LNCaP clone FGC (cell line): Measurements from ENCODE around the gene GMNC.

Experiments used
- DNase-seq: peaks from one replicate; pipeline ENCODE4 v3.0.0-alpha.2; 2011; ENCODE audit warnings: low read depth
- H3K4me3 ChIP-seq: 2 replicates; pipeline ENCODE4 v1.5.1; 2011; ENCODE audit warnings: mild to moderate bottlenecking, low read depth, low read length, control low read depth
- TF ChIP-seq, protein P1 (sequence below): IDR thresholded peaks from 2 replicates; pipeline ENCODE4 v1.5.1; 2012; ENCODE audit warnings: mild to moderate bottlenecking; ENCODE audit not compliant: control insufficient read depth, insufficient read depth; ENCODE audit errors: extremely low read depth

Gene GMNC

DNA sequence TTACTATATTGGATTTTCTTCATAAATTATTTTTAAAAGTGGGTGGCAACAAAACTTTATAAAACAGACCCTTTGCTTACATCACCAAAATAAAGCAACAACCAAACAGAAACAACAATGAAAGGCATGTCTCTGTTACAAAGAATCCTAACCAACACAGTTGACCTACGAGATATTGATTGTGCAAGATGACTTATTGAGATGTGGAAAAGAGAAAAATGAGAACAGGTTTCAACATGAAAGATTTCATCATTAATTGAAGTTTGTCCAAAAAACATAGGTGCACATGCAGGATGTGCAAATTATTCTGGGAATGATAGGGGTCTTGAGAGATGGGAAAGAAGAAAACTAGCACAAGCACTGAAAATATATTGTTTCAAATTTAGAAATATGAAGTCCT is 9.0 kb downstream of the GMNC start:
- TF ChIP-seq, protein P1, sequence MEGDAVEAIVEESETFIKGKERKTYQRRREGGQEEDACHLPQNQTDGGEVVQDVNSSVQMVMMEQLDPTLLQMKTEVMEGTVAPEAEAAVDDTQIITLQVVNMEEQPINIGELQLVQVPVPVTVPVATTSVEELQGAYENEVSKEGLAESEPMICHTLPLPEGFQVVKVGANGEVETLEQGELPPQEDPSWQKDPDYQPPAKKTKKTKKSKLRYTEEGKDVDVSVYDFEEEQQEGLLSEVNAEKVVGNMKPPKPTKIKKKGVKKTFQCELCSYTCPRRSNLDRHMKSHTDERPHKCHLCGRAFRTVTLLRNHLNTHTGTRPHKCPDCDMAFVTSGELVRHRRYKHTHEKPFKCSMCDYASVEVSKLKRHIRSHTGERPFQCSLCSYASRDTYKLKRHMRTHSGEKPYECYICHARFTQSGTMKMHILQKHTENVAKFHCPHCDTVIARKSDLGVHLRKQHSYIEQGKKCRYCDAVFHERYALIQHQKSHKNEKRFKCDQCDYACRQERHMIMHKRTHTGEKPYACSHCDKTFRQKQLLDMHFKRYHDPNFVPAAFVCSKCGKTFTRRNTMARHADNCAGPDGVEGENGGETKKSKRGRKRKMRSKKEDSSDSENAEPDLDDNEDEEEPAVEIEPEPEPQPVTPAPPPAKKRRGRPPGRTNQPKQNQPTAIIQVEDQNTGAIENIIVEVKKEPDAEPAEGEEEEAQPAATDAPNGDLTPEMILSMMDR = no peak
- no peak overlapping the region for H3K4me3 ChIP-seq
- no peak for DNase-seq

DNA sequence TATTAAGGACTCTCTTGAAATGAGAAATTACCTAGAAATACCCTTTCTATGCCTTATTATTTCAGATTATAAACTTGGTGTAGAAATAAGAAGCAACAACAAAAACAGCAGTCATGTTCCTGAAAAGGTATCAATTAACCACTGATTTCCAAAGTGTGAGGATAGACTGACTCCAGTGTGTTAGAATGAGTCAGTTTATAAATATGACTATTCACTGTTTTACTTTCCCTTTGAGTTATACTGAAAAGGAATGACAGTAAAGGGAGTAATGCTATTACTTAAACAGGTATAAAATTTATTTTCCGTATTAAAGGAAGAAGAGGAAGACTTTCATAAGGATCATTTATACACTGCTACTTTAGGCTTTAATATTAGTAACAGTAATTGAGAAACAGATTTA is 12.9 kb downstream of the GMNC start:
- TF ChIP-seq, protein P1 = no peak
- H3K4me3 ChIP-seq = no peak overlapping the region
- no peak for DNase-seq

DNA sequence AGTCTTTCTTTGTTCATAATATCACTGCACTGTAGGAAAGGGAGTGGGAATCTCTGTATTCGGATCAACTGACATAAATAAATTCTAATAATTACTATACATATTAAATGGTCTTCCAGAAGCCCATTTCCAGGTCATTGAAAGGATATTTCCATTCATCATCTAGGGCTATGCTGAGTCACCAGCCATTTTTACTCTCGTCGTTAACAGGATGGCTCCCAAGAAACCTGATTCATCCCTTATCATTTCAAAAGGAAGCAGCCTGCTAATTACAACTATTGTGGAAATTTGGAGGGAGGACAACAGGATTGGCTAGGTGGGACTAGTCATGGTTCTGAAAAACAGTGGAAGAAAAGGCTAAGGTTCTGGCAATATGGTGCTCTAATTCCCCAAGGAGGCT is 13.6 kb downstream of the GMNC start:
- TF ChIP-seq, protein P1 = no peak
- no peak overlapping the region for H3K4me3 ChIP-seq
- DNase-seq = no peak

DNA sequence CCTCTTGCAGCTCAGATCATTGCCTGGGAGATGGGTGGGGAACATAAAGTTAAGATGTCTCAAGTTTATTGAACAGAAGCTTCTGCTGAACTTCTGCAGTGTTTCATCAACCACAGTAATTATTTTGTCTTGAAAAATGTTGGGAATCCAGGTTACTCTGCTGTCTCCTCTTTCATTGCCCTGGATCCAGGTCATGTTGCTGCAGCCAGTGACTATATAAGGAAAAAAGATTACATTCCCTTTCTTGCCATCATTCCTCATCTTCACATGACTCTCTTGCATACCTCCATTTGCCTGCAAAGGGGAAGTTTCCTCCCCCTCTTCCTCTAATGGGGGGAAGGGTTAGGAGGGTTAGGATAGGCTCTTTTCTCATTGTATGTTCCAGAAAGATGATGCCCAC is 15.1 kb downstream of the GMNC start:
- no peak for DNase-seq
- no peak overlapping the region for H3K4me3 ChIP-seq
- TF ChIP-seq, protein P1 = no peak

DNA sequence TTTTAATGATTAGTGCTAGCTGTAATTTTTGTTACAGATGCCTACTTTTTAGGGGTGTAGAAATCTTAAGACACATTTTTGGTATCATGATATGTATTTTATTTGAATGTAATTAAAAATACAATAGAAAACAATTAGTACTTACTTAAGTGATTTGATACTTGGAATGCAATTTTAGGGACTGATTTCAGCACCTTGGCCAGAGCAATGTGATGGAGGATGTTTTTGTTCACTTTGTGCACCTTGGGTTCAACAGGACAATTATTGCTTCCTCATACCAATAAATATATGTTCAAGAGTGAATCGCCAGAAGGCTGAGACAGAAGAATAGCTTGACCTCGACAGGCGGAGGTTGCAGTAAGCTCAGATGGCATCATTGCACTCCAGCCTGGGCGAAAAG is 22.3 kb downstream of the GMNC start:
- TF ChIP-seq, protein P1 = no peak
- no peak for DNase-seq
- H3K4me3 ChIP-seq = no peak overlapping the region

DNA sequence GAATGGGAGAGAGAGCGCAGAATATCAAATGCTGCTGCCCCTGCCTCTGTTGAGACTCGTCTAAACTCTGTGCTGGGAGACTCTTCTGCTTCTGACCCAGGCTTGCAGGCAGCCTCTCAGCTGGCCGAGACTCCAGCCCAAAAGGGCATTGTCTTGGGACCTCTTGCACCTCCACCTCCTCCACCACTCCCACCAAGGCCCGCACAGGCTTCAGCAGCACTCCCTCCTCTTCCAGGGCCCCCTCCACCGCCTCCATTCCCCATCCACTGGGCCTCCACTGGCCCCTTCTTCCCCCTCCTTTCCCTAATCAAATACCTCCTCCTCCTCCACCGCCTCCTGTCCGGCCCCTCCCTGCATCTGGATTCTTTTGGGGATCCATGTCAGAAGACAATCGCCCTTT is 31.3 kb downstream of the GMNC start:
- no peak overlapping the region for H3K4me3 ChIP-seq
- TF ChIP-seq, protein P1 = no peak
- no peak for DNase-seq

DNA sequence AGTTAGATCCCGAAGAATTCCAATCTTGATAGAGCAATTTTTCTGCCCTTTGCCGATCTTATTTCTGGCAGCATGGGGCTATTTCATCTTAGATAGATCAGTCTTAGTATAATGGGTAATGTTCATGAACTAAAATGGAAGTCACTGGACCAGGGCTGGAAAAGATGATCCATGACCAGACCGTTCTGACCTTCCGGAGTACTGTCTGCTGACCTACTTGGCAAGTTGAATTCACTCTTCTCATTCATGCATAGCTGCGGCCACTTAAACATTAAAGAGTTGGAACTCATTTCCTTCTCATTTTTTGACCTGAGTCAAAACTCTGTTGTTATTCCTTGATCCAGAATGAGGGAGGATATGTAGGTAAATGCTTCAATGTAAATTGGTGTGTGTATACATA is 32.5 kb downstream of the GMNC start:
- no peak overlapping the region for H3K4me3 ChIP-seq
- TF ChIP-seq, protein P1 = no peak
- no peak for DNase-seq
